Endothelial cell of umbilical vein (primary cell): ENCODE data around the gene STRIT1.

Source experiments
- CTCF ChIP-seq, 2 donors: IDR thresholded peaks; 1 replicate in 1 of 2; 2 replicates in 1 of 2; pipeline ENCODE4 v1.5.1; 2011; ENCODE audit warnings: low read length in 2 of 2, mild to moderate bottlenecking in 2 of 2, moderate library complexity in 2 of 2, control low read depth in 1 of 2, inconsistent platforms in 1 of 2, low read depth in 1 of 2; ENCODE audit not compliant: insufficient read depth in 1 of 2; ENCODE audit errors: extremely low read depth in 1 of 2
- JUN ChIP-seq: IDR thresholded peaks from 2 replicates; pipeline ENCODE4 v1.6.1; 2011; ENCODE audit warnings: borderline replicate concordance, low read depth; ENCODE audit not compliant: insufficient read length, insufficient read depth

DNA sequence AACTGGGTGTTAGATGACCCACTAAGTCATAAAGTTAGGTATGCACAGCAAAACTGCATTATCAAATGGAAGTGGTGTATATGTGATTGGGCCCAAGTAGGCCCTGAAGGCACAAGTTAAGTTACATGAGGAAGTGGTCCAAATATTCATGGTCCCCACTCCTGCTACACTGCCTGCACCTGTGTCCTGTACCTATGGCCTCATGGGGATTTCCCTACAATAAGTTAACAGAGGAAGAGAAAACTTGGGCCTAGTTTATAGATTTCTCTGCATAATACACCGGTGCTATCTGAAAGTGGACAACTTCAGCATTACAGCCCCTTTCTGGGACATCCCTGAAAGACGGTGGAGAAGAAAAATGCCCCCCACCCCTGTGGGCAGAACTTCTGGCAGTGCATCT lies 41.5 kb downstream of the STRIT1 start:
- no peak for TF ChIP-seq CTCF (IDR thresholded peaks at IDR 0.05; ENCODE audit: extremely low read depth in 1 of 2, insufficient read depth in 1 of 2, low read depth in 1 of 2, low read length in 2 of 2)
- no peak for TF ChIP-seq JUN
